ENCODE measurements around the gene CD274.
A peak's percentile ranks its signal among the peaks of the same experiment; 100 is the strongest.

The CD274 gene

GRCh38 chr9:5509573-5509972, 59.2 kb downstream of the CD274 start:
- TF ChIP-seq, protein P1, sequence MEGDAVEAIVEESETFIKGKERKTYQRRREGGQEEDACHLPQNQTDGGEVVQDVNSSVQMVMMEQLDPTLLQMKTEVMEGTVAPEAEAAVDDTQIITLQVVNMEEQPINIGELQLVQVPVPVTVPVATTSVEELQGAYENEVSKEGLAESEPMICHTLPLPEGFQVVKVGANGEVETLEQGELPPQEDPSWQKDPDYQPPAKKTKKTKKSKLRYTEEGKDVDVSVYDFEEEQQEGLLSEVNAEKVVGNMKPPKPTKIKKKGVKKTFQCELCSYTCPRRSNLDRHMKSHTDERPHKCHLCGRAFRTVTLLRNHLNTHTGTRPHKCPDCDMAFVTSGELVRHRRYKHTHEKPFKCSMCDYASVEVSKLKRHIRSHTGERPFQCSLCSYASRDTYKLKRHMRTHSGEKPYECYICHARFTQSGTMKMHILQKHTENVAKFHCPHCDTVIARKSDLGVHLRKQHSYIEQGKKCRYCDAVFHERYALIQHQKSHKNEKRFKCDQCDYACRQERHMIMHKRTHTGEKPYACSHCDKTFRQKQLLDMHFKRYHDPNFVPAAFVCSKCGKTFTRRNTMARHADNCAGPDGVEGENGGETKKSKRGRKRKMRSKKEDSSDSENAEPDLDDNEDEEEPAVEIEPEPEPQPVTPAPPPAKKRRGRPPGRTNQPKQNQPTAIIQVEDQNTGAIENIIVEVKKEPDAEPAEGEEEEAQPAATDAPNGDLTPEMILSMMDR (conservative IDR thresholded peaks at IDR 0.05; ENCODE audit: low read length): no peak
- peak; percentile 96 for DNase-seq (ENCODE audit: low read depth)
- H3K4me3 ChIP-seq (ENCODE audit: low read length): peak overlapping the region; percentile 63

DNA sequence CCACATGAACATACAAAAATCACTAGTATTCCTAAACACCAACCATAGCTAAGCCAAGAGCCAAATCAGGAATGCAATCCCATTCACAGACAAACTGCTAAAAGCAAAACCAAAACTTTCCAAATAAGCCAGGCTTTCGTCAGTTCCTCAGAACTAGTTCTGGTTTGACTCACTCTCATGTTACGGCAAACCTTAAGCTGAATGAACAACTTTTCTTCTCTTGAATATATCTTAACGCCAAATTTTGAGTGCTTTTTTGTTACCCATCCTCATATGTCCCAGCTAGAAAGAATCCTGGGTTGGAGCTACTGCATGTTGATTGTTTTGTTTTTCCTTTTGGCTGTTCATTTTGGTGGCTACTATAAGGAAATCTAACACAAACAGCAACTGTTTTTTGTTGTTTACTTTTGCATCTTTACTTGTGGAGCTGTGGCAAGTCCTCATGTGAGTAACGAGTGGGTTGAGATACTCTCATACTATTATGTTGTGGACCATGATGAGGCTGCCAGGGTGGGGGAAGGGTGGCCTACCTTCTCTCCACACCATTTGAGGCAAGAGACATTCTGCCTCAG, 60.1 kb downstream of the CD274 start, which contains the start of gene PDCD1LG2:
Gene PDCD1LG2, plus strand, starts transcription at position 172 of the 572 bp plus-strand sequence. CDS start 12,016 bp downstream, outside the sequence.
- TF ChIP-seq, protein P1 (conservative IDR thresholded peaks at IDR 0.05; ENCODE audit: low read length): no peak
- peak within 1 kb of the TSS; percentile 63 for H3K4me3 ChIP-seq (ENCODE audit: low read length)

DNA sequence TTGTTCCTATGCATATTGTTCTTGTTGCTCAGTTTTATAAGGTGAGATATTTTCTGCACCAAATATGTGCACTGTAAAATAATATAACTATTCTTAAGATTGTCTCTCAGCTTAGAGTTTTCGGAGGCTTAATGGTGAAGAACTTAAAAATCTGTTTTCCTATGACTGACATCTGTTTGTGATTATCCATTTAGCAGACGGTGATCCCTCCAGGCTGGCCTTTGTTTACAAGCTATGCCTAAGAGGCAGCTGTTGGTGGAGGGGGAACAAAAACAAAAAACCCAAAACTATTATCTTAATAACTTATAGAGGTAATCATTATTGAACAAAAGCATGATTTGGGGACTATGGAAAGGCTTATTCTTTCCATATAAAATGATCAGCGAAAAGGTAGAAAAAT, 60.6 kb downstream of the CD274 start:
- H3K4me3 ChIP-seq (ENCODE audit: low read length): peak overlapping the region; percentile 63
- TF ChIP-seq, protein P1 (conservative IDR thresholded peaks at IDR 0.05; ENCODE audit: low read length): no peak
- peak; percentile 58 for DNase-seq (ENCODE audit: low read depth)

More for the DNA sequence above, 60.1 kb downstream of the CD274 start, which contains the start of gene PDCD1LG2:
- peak; percentile 79 for DNase-seq (ENCODE audit: low read depth)

DNA sequence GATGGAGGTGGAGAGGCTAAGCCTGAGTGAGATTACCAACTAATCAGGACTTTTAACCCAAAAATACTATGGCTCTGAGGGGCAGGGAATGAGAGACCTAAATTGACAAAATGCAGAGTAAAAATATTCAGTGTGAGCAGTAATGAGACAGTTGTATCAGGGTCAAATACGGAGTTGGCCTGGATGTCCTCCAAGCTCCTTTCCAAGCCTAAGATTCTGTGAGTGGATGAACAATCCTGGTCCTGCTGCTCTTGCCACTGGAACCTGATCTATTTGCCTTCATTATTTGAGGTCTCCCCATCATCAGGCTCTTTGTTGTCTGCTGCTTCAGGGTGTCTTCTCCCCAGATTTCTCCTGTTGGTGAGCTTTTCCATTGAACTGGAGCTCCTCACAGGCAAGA, 61.1 kb downstream of the CD274 start:
- DNase-seq (ENCODE audit: low read depth): no peak
- peak overlapping the region; percentile 63 for H3K4me3 ChIP-seq (ENCODE audit: low read length)
- TF ChIP-seq, protein P1 (conservative IDR thresholded peaks at IDR 0.05; ENCODE audit: low read length): no peak

- TF ChIP-seq, protein P1 (conservative IDR thresholded peaks at IDR 0.05; ENCODE audit: low read length): no peak
- no peak for DNase-seq (ENCODE audit: low read depth)
- H3K4me3 ChIP-seq (ENCODE audit: low read length): peak overlapping the region; percentile 63
Measured at GRCh38 chr9:5511935-5512580, 61.7 kb downstream of the CD274 start.

DNA sequence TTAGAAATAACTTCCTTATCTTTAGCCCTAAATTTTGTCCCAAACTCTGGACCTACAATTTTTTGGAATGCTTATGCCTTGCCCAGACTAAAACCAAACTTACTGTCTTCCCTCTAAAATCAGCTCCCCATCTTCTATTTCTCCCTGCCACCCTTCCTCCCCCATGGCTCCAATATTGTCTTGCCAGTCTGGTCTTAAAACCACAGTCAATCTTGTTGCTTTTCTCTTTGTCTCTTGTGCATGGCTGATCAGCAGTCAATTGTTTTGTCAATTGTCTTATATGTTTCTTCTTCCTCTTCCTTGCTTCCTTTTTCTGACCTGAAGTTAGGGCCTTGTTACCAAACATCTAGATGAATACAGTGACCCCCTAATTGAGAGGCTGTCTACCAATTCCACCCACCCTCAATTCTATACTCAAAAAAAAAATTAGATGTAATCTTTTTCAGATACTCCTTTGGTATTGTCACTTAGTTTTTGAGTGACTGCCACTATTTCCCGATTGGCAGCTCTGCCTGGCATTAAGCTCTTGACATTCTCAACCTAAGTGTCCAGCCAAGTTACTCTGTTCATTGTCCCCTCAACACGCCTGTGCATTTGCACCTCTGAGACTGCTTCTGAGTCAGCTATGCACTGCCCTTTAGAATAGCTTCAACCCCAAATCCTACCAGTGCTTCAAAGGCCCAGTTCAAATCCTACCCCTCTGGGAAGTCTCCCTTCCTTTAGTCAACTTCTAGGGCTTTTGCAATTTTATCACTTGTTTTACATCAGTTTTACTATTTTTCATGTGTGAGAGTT, 62.5 kb downstream of the CD274 start:
- H3K4me3 ChIP-seq (ENCODE audit: low read length): no peak overlapping the region
- DNase-seq (ENCODE audit: low read depth): no peak
- TF ChIP-seq, protein P1 (conservative IDR thresholded peaks at IDR 0.05; ENCODE audit: low read length): no peak
